Choroid plexus epithelial cell (primary cell): ENCODE data around the gene ADAMTS3.

ENCODE experiments used
- DNase-seq: peaks from one replicate; pipeline ENCODE4 v3.0.0-alpha.2; 2010; ENCODE audit warnings: low read depth
- H3K4me3 ChIP-seq: 2 replicates; pipeline ENCODE4 v1.5.1; 2011; ENCODE audit warnings: low read depth, mild to moderate bottlenecking, control low read depth, low read length, moderate library complexity
- TF ChIP-seq, protein P1 (sequence below): conservative IDR thresholded peaks from 2 replicates; pipeline ENCODE4 v1.5.1; 2011; ENCODE audit warnings: low read depth, mild to moderate bottlenecking, control low read depth, inconsistent platforms, low read length, moderate library complexity

The ADAMTS3 gene

DNA sequence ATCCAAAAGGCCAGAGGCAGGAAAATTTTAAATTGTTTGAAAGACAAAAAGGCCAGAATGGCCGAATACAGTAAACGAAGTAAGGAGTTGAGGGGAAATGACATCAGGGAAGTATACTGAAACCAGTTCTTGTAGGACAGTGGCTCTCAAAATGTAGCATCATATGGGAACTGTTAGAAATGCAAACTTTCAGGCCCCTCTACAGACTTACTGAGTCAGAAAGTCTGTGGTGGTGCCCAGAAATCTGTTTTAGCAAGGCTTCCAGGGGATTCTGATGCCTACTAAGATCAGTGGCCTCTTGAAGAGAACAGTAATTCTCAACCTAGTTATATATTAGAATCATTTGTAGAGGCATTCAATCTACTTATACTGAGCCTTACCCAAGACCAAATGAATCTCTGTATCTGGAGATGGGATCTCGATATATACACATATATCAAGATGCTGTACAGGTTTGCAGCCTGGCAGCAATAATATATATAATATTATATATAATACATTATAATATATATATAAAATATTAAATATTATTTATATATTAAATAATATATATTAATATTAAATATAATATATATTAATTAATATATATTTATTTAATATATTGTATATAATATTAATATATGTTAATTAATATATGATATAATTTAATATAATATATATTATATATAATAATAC is 39.7 kb downstream of the ADAMTS3 start:
- DNase-seq = no peak
- H3K4me3 ChIP-seq = no peak overlapping the region
- TF ChIP-seq, protein P1, sequence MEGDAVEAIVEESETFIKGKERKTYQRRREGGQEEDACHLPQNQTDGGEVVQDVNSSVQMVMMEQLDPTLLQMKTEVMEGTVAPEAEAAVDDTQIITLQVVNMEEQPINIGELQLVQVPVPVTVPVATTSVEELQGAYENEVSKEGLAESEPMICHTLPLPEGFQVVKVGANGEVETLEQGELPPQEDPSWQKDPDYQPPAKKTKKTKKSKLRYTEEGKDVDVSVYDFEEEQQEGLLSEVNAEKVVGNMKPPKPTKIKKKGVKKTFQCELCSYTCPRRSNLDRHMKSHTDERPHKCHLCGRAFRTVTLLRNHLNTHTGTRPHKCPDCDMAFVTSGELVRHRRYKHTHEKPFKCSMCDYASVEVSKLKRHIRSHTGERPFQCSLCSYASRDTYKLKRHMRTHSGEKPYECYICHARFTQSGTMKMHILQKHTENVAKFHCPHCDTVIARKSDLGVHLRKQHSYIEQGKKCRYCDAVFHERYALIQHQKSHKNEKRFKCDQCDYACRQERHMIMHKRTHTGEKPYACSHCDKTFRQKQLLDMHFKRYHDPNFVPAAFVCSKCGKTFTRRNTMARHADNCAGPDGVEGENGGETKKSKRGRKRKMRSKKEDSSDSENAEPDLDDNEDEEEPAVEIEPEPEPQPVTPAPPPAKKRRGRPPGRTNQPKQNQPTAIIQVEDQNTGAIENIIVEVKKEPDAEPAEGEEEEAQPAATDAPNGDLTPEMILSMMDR = no peak

DNA sequence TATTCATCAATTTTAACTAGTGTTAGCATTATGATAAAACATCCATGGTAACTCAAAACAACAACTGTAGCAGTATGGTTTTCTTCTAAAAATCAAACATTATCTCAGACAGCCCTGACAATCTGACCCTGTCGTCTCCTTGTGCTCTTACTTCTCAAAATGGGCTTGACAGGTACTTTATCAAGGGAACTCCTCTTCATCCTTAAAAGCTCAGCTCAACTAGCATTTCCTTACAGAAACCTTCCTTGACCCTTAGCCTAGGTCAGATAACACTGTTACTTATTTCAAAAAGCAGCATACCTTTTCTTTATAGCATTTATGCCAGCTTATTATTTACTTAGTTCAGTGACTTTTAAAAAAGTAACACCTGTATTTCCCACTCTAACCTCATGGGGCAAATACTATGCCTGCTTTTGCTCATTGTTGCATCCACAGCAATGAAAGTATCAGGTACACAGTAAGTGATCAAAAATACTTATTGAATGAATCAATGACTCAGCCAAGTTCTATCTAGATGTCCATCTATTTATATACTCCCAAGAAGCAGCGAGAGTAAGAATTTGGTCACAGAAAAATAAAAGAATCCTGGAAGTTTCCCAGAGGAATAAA is 41.9 kb downstream of the ADAMTS3 start:
- TF ChIP-seq, protein P1 = no peak

DNA sequence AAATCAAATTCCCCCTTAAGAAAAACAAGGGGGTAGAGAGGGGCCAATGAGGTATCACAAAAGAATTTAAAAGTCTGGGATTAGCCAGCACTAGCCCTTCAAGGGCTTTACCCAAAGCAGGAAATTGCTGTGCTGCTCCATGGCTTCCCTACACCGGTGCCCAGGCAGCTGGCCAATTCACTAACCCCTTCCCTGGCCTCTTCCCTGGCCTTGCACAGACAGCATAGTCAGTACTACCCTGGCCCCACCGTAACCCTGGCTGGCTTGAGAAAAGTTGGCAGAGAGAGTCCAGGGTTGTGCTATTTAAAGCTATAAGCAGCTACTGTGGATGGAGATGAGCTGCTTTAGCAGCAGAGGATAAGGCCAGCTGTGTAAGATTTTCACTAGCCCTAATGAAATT is 43.1 kb downstream of the ADAMTS3 start:
- DNase-seq = peak; percentile 89
- H3K4me3 ChIP-seq = no peak overlapping the region
- TF ChIP-seq, protein P1 = no peak

More for the DNA sequence above, 41.9 kb downstream of the ADAMTS3 start:
- H3K4me3 ChIP-seq = no peak overlapping the region
- no peak for DNase-seq

DNA sequence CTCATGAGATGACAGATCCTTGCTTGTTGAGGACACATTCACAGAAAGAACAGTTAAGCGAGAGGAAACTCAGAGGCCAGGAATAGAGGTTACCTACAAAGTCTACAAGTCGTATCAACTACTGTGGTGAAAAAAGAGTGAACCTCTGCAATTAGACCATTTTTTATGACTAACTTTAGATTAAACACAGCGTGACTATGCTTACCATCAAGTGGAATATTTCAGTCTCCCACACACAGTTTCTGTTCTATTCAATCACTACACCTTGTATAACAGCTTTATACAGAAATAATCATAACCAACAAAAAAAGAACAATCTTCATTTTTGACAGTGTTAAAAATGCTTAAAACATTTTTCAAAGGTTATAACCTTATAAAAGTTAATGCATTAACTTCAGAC is 46.6 kb downstream of the ADAMTS3 start:
- DNase-seq = no peak
- no peak overlapping the region for H3K4me3 ChIP-seq
- TF ChIP-seq, protein P1 = no peak

DNA sequence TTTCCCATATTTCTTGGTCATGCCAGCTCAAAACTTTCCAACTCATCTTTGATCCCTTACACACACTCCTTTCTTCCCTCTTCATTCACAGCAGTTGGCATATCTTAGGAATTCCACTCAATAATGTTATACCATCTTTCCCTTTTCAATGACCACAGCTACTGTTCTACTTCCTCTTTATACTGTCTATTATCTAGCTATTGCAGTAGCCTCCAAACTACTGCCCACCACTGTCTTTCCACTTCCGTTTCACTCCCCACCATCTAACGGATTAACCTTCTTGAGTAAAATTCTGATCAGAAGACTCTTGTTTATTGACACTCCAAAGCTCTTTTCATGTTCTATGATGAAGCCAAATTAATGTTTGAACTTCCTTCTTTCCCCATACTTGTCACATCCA is 55.8 kb downstream of the ADAMTS3 start:
- TF ChIP-seq, protein P1 = no peak
- no peak for DNase-seq
- H3K4me3 ChIP-seq = no peak overlapping the region

DNA sequence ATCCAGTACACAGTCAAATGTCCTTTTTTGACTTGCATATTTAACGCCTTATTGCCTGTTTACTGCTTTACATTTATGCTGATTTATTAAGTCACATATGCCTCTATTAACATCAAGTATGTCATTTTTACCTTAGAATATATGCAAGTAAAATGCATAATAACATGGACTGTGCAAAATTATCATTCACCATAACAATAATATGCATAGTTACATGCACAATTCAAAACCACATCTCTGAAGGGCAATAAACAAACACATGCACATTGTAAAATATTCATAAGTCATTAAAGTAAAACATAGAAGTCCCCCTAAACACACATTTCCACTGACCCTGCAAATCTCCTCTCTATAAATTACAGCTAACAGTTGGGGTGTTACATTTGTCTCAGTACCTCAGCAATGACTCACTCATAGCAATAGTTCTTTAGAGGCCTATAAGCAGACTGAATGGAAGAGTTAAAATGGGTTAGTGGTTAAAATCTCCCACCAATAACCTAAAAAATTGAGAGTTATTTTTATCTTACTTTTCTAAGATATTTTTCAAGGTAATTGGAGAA is 61.1 kb downstream of the ADAMTS3 start:
- TF ChIP-seq, protein P1 = no peak
- DNase-seq = no peak
- no peak overlapping the region for H3K4me3 ChIP-seq
